K562 (cell line): ENCODE data around the gene TMCO1. TPM values are rescaled to one million over a fixed set of nuclear protein-coding genes. Genes with fewer than 3 reads are reported as not detected.

ENCODE experiments used
- ARNT ChIP-seq, 2 experiments: fragments of 450-650 bp; IDR thresholded peaks; 2 replicates each; pipeline ENCODE4 v1.6.1; 2016; ENCODE audit warnings: mild to moderate bottlenecking in 1 of 2
- DACH1 ChIP-seq: fragments of 450-650 bp; IDR thresholded peaks from 2 replicates; pipeline ENCODE4 v1.6.1; 2018; ENCODE audit not compliant: partially characterized antibody
- ETS2 ChIP-seq: IDR thresholded peaks from 2 replicates; pipeline ENCODE4 v1.6.1; 2016; ENCODE audit warnings: borderline replicate concordance, missing genetic modification characterization, mild to moderate bottlenecking, moderate library complexity, missing compliant biosample characterization; ENCODE audit not compliant: poor library complexity, severe bottlenecking
- FOXK2 ChIP-seq, 2 experiments: fragments of 450-650 bp; IDR thresholded peaks in 1 of 2; conservative IDR thresholded peaks in 1 of 2; 2 replicates each; pipeline ENCODE4 v1.6.1; 2016; ENCODE audit warnings: low read depth in 2 of 2, mild to moderate bottlenecking in 1 of 2
- MNT ChIP-seq, 2 experiments: fragments of 450-650 bp; conservative IDR thresholded peaks; 2 replicates each; pipeline ENCODE4 v1.6.1; 2017; ENCODE audit warnings: mild to moderate bottlenecking in 2 of 2, moderate library complexity in 2 of 2
- NR0B1 ChIP-seq: fragments of 450-650 bp; IDR thresholded peaks from one replicate; pipeline ENCODE4 v1.6.1; 2018; ENCODE audit warnings: mild to moderate bottlenecking, moderate library complexity; ENCODE audit not compliant: partially characterized antibody
- PHF20 ChIP-seq: fragments of 450-650 bp; IDR thresholded peaks from 2 replicates; pipeline ENCODE4 v1.6.1; 2018; ENCODE audit not compliant: partially characterized antibody
- POLR3G ChIP-seq: IDR thresholded peaks from 2 replicates; pipeline ENCODE4 v1.6.1; 2011; ENCODE audit not compliant: insufficient read length, insufficient replicate concordance; ENCODE audit errors: extremely low read depth
- RB1 ChIP-seq: fragments of 450-650 bp; IDR thresholded peaks from 2 replicates; pipeline ENCODE4 v1.6.1; 2017; ENCODE audit warnings: low read depth, mild to moderate bottlenecking
- SIRT6 ChIP-seq: IDR thresholded peaks from one replicate; pipeline ENCODE4 v1.6.1; 2012; ENCODE audit warnings: low read depth, mild to moderate bottlenecking, control low read depth, inconsistent platforms, low read length, moderate library complexity
- SMAD4 ChIP-seq: fragments of 250-450 bp; sonication (Bioruptor Pico); conservative IDR thresholded peaks from 2 replicates; pipeline ENCODE4 v1.8.0; 2021; ENCODE audit warnings: inconsistent platforms, mild to moderate bottlenecking, moderate library complexity
- SOX6 ChIP-seq: fragments of 450-650 bp; IDR thresholded peaks from 2 replicates; pipeline ENCODE4 v1.6.1; 2014; ENCODE audit warnings: mild to moderate bottlenecking
- STAT5B ChIP-seq: fragments of 250-450 bp; sonication (Bioruptor Pico); IDR thresholded peaks from 2 replicates; pipeline ENCODE4 v1.8.0; 2021; ENCODE audit warnings: mild to moderate bottlenecking, inconsistent platforms
- TEAD1 ChIP-seq, 2 experiments: fragments of 450-650 bp in 1 of 2; sonication (generic) in 1 of 2; formaldehyde crosslinking; IDR thresholded peaks; 2 replicates each; pipeline versions ENCODE4 v1.4.0 to v1.8.0; 2020 to 2022; ENCODE audit warnings: mild to moderate bottlenecking in 2 of 2, missing genetic modification reagents in 1 of 2
- TEAD2 ChIP-seq: fragments of 450-650 bp; IDR thresholded peaks from 2 replicates; pipeline ENCODE4 v1.6.1; 2016; ENCODE audit warnings: missing genetic modification characterization, control low read depth, missing compliant biosample characterization
- TRIM24 ChIP-seq, 2 experiments: fragments of 450-650 bp; IDR thresholded peaks; 2 replicates each; pipeline ENCODE4 v1.6.1; 2016
- WHSC1 ChIP-seq: IDR thresholded peaks from one replicate; pipeline ENCODE4 v1.6.1; 2012; ENCODE audit warnings: low read length, control low read depth, inconsistent platforms
- ZBTB17 ChIP-seq: fragments of 450-650 bp; formaldehyde crosslinking; IDR thresholded peaks from 2 replicates; pipeline ENCODE4 v1.4.0; 2020; ENCODE audit warnings: mild to moderate bottlenecking
- ZBTB49 ChIP-seq: sonication (generic); formaldehyde crosslinking; IDR thresholded peaks from 2 replicates; pipeline ENCODE4 v1.8.0; 2022; ENCODE audit warnings: missing genetic modification reagents, mild to moderate bottlenecking, borderline replicate concordance
- ZNF143 ChIP-seq: sonication (generic); formaldehyde crosslinking; IDR thresholded peaks from 2 replicates; pipeline ENCODE4 v1.9.0; 2022; ENCODE audit warnings: mild to moderate bottlenecking, missing genetic modification reagents
- ZNF57 ChIP-seq: fragments of 450-650 bp; formaldehyde crosslinking; IDR thresholded peaks from 2 replicates; pipeline ENCODE4 v1.4.0; 2020; ENCODE audit warnings: mild to moderate bottlenecking, moderate library complexity
- ZNF707 ChIP-seq: fragments of 250-450 bp; sonication (Bioruptor Pico); conservative IDR thresholded peaks from 2 replicates; pipeline ENCODE4 v1.8.0; 2022; ENCODE audit warnings: inconsistent platforms, mild to moderate bottlenecking, moderate library complexity
- ZZZ3 ChIP-seq: fragments of 450-650 bp; IDR thresholded peaks from 2 replicates; pipeline ENCODE4 v1.6.1; 2016; ENCODE audit warnings: antibody characterized with exemption, mild to moderate bottlenecking, moderate library complexity
- polyA plus RNA-seq, 8 experiments: library from polyadenylated mRNA; depleted of rRNA in 4 of 8; stranded (reverse) in 5 of 8; unstranded in 3 of 8; fragments of >200 nt; fragmentation: Nextera tagmentation in 2 of 8; fragmentation: Illumina TruSeq in 1 of 8; extraction: Ambion mirVana in 2 of 8; extraction: Trizol in 1 of 8; gene quantifications; 2 replicates each; pipeline versions ENCODE4 v1.2.1 to v1.2.3, GENCODE V29; 2011 to 2014; ENCODE audit warnings: inconsistent platforms in 1 of 8, missing spikeins in 1 of 8
- total RNA-seq, 7 experiments: library from RNA; depleted of rRNA in 6 of 7; stranded (reverse); fragments of >200 nt in 6 of 7; fragmentation: Illumina TruSeq in 2 of 7; extraction: Trizol in 2 of 7; gene quantifications; 2 replicates each; pipeline versions ENCODE4 v1.2.1 to v1.2.3, GENCODE V29; 2011 to 2021; ENCODE audit warnings: low replicate concordance in 1 of 7
- TF ChIP-seq, protein P1 (sequence below): fragments of 250-450 bp; sonication (Bioruptor Pico); IDR thresholded peaks from 2 replicates; pipeline ENCODE4 v1.5.0; 2021

The TMCO1 gene
- total and polyA plus RNA-seq, 9 of the 15 experiments (the other 6 are each of a cell fraction or from before 2014, with no cell fraction given) = 69.3 to 561 (median 175) TPM

- no peak for TF ChIP-seq RB1
- TF ChIP-seq PHF20 = no peak
- TF ChIP-seq WHSC1 = no peak
- no peak for TF ChIP-seq ETS2 (tag)
- no peak for TF ChIP-seq ARNT (IDR thresholded peaks at IDR 0.05)
- TF ChIP-seq ZNF143 = no peak
- no peak for TF ChIP-seq ZZZ3
- no peak for TF ChIP-seq SMAD4 (CRISPR knock-in tag)
- no peak for TF ChIP-seq POLR3G
- peak; percentile 87 for TF ChIP-seq ZBTB17 (CRISPR knock-in tag)
- TF ChIP-seq TEAD2 = peak; percentile 90
- no peak for TF ChIP-seq STAT5B (CRISPR knock-in tag)
- TF ChIP-seq, protein P1, sequence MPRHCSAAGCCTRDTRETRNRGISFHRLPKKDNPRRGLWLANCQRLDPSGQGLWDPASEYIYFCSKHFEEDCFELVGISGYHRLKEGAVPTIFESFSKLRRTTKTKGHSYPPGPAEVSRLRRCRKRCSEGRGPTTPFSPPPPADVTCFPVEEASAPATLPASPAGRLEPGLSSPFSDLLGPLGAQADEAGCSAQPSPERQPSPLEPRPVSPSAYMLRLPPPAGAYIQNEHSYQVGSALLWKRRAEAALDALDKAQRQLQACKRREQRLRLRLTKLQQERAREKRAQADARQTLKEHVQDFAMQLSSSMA (CRISPR knock-in tag) = no peak
- no peak for TF ChIP-seq NR0B1
- TF ChIP-seq FOXK2 (conservative IDR thresholded peaks at IDR 0.05 in 1 of 2, IDR thresholded peaks at IDR 0.05 in 1 of 2; ENCODE audit: low read depth in 2 of 2) = peak; percentile 45 to 66; a peak in 3 of 4 replicates
- TF ChIP-seq DACH1 = peak; percentile 30
- peak; percentile 81 to 90 for TF ChIP-seq TEAD1 (CRISPR knock-in tag; IDR thresholded peaks at IDR 0.05)
- no peak for TF ChIP-seq ZNF707 (CRISPR knock-in tag)
- TF ChIP-seq MNT (conservative IDR thresholded peaks at IDR 0.05) = peak; percentile 4 to 47; a peak in 1 of 4 replicates
- TF ChIP-seq ZBTB49 (CRISPR knock-in tag) = no peak
- TF ChIP-seq ZNF57 (CRISPR knock-in tag) = no peak
- TF ChIP-seq SIRT6 = no peak
- peak; percentile 17; the same call in 1 of the 2 replicates for TF ChIP-seq SOX6
- peak; percentile 24 to 38; a peak in 3 of 4 replicates for TF ChIP-seq TRIM24 (IDR thresholded peaks at IDR 0.05)
Observed at GRCh38 chr1:165773324-165773965, 4.8 kb upstream of the TMCO1 start (continued).
